Colon (tissue), 2 donors: ENCODE data around the gene KIAA1328.
"Not testable (repeated sequence)": the region's sequence is repeated elsewhere in the genome, so short reads cannot be mapped to it uniquely, and the experiment has no call there.

Experiments used
- FAIRE-seq: peaks from 2 replicates; lab custom pipeline; 2012; peaks lifted over from hg19 to GRCh38; lab: Jason Lieb, UNC
- donor health status: control.
- donor health status: control.

KIAA1328 gene

GRCh38 chr18:36887864-36888263, 58.9 kb downstream of the KIAA1328 start:
- FAIRE-seq: no peak

GRCh38 chr18:36888778-36889177, 59.9 kb downstream of the KIAA1328 start:
- FAIRE-seq: peak; percentile 55

- FAIRE-seq: no peak
Measured at GRCh38 chr18:36889321-36889720, 60.4 kb downstream of the KIAA1328 start.

GRCh38 chr18:36889742-36890141, 60.8 kb downstream of the KIAA1328 start:
- FAIRE-seq: no peak

GRCh38 chr18:36890598-36890997, 61.7 kb downstream of the KIAA1328 start:
- no peak for FAIRE-seq

- no peak for FAIRE-seq
Measured at GRCh38 chr18:36893227-36893626, 64.3 kb downstream of the KIAA1328 start.

- no peak for FAIRE-seq
Measured at GRCh38 chr18:36895606-36896005, 66.7 kb downstream of the KIAA1328 start.

- FAIRE-seq: no peak
Measured at GRCh38 chr18:36897253-36897652, 68.3 kb downstream of the KIAA1328 start.

GRCh38 chr18:36899289-36899688, 70.4 kb downstream of the KIAA1328 start:
- FAIRE-seq: no peak

GRCh38 chr18:36900466-36900865, 71.5 kb downstream of the KIAA1328 start:
- no peak for FAIRE-seq

- FAIRE-seq: no peak
Measured at GRCh38 chr18:36901277-36901701, 72.4 kb downstream of the KIAA1328 start.

GRCh38 chr18:36903215-36903928, 74.4 kb downstream of the KIAA1328 start:
- no peak for FAIRE-seq

GRCh38 chr18:36905571-36905970, 76.6 kb downstream of the KIAA1328 start:
- FAIRE-seq: no peak

- FAIRE-seq: not testable (repeated sequence)
Measured at GRCh38 chr18:36909282-36909681, 80.4 kb downstream of the KIAA1328 start.

GRCh38 chr18:36912887-36913286, 84.0 kb downstream of the KIAA1328 start:
- no peak for FAIRE-seq

- FAIRE-seq: no peak
Measured at GRCh38 chr18:36917907-36918306, 89.0 kb downstream of the KIAA1328 start.

GRCh38 chr18:36929601-36930000, 100.7 kb downstream of the KIAA1328 start:
- FAIRE-seq: no peak

GRCh38 chr18:36931106-36931505, 102.2 kb downstream of the KIAA1328 start:
- FAIRE-seq: no peak

GRCh38 chr18:36933552-36933951, 104.6 kb downstream of the KIAA1328 start:
- FAIRE-seq: no peak

GRCh38 chr18:36934884-36935283, 106.0 kb downstream of the KIAA1328 start:
- no peak for FAIRE-seq

GRCh38 chr18:36942264-36942663, 113.3 kb downstream of the KIAA1328 start:
- FAIRE-seq: no peak

GRCh38 chr18:36947820-36948348, 119.0 kb downstream of the KIAA1328 start:
- FAIRE-seq: no peak

GRCh38 chr18:36950282-36950681, 121.4 kb downstream of the KIAA1328 start:
- FAIRE-seq: no peak

GRCh38 chr18:36950960-36951359, 122.0 kb downstream of the KIAA1328 start:
- FAIRE-seq: no peak
